H9 (cell line): ENCODE results near the gene TRMT6. TPM values are rescaled to one million over a fixed set of nuclear protein-coding genes. Genes with fewer than 3 reads are reported as not detected.

Experiments used
- DNase-seq: peaks from one replicate; pipeline ENCODE4 v3.0.0-alpha.2; 2017
- H2AFZ ChIP-seq: one replicate; pipeline ENCODE4 v1.6.1; 2013; ENCODE audit warnings: mild to moderate bottlenecking, low read length, control low read depth, moderate library complexity
- H2AK5ac ChIP-seq: 2 replicates; pipeline ENCODE4 v1.6.1; 2013; ENCODE audit warnings: low read length, control low read depth, mixed read lengths; ENCODE audit not compliant: insufficient read length
- H2BK120ac ChIP-seq: one replicate; pipeline ENCODE4 v1.6.1; 2013; ENCODE audit warnings: low read depth, mild to moderate bottlenecking, low read length, control low read depth, inconsistent platforms; ENCODE audit not compliant: poor library complexity, severe bottlenecking
- H2BK12ac ChIP-seq: 2 replicates; pipeline ENCODE4 v1.6.1; 2013; ENCODE audit warnings: low read length, control low read depth, mixed read lengths, low read depth; ENCODE audit not compliant: insufficient read length
- H2BK15ac ChIP-seq: 2 replicates; pipeline ENCODE4 v1.6.1; 2013; ENCODE audit warnings: low read depth, low read length, control low read depth
- H2BK20ac ChIP-seq: one replicate; pipeline ENCODE4 v1.6.1; 2013; ENCODE audit warnings: low read depth, mild to moderate bottlenecking, low read length, control low read depth, inconsistent platforms; ENCODE audit not compliant: poor library complexity, severe bottlenecking
- H2BK5ac ChIP-seq: 2 replicates; pipeline ENCODE4 v1.6.1; 2013; ENCODE audit warnings: low read length, control low read depth, mixed read lengths; ENCODE audit not compliant: insufficient read length
- H3K14ac ChIP-seq: 2 replicates; pipeline ENCODE4 v1.6.1; 2013; ENCODE audit warnings: low read length, control low read depth; ENCODE audit not compliant: insufficient read depth
- H3K18ac ChIP-seq: 2 replicates; pipeline ENCODE4 v1.6.1; 2013; ENCODE audit warnings: low read depth, mild to moderate bottlenecking, mixed read lengths, low read length, control low read depth; ENCODE audit not compliant: insufficient read length
- H3K23ac ChIP-seq: 2 replicates; pipeline ENCODE4 v1.6.1; 2013; ENCODE audit warnings: low read length, control low read depth, mixed read lengths, low read depth; ENCODE audit not compliant: insufficient read length
- H3K23me2 ChIP-seq: 2 replicates; pipeline ENCODE4 v1.6.1; 2013; ENCODE audit warnings: low read depth, mild to moderate bottlenecking, mixed read lengths, low read length, control low read depth; ENCODE audit not compliant: insufficient read length, poor library complexity, severe bottlenecking
- H3K27ac ChIP-seq: 2 replicates; pipeline ENCODE4 v1.5.1; 2013; ENCODE audit warnings: low read length, control low read depth, mixed read lengths, low read depth; ENCODE audit not compliant: insufficient read length
- H3K27me3 ChIP-seq: 2 replicates; pipeline ENCODE4 v1.6.1; 2013; ENCODE audit warnings: low read length, control low read depth, inconsistent platforms; ENCODE audit not compliant: insufficient read depth
- H3K4ac ChIP-seq: 2 replicates; pipeline ENCODE4 v1.6.1; 2013; ENCODE audit warnings: low read depth, mild to moderate bottlenecking, control low read depth, inconsistent platforms, low read length, moderate library complexity
- H3K4me1 ChIP-seq: 2 replicates; pipeline ENCODE4 v1.6.1; 2013; ENCODE audit warnings: low read length, control low read depth, inconsistent platforms; ENCODE audit not compliant: insufficient read depth
- H3K4me2 ChIP-seq: 2 replicates; pipeline ENCODE4 v1.6.1; 2013; ENCODE audit warnings: low read length, control low read depth, mixed read lengths; ENCODE audit not compliant: insufficient read length, insufficient read depth
- H3K56ac ChIP-seq: 2 replicates; pipeline ENCODE4 v1.6.1; 2013; ENCODE audit warnings: low read depth, mild to moderate bottlenecking, mixed read lengths, low read length, control low read depth; ENCODE audit not compliant: insufficient read length
- H3K79me1 ChIP-seq: 2 replicates; pipeline ENCODE4 v1.6.1; 2013; ENCODE audit warnings: low read depth, mild to moderate bottlenecking, moderate library complexity, low read length, control low read depth, inconsistent platforms; ENCODE audit not compliant: insufficient read depth, poor library complexity, severe bottlenecking
- H3K79me2 ChIP-seq: 2 replicates; pipeline ENCODE4 v1.6.1; 2013; ENCODE audit warnings: low read length, control low read depth, inconsistent platforms; ENCODE audit not compliant: insufficient read depth
- H3K9ac ChIP-seq: 2 replicates; pipeline ENCODE4 v1.6.1; 2013; ENCODE audit warnings: low read length, control low read depth, mixed read lengths; ENCODE audit not compliant: insufficient read length; ENCODE audit errors: extremely low read depth
- H3K9me3 ChIP-seq: one replicate; pipeline ENCODE4 v1.6.1; 2013; ENCODE audit warnings: low read depth, low read length, inconsistent platforms; ENCODE audit not compliant: control insufficient read depth
- H3T11ph ChIP-seq: one replicate; pipeline ENCODE4 v1.6.1; 2013; ENCODE audit warnings: mild to moderate bottlenecking, low read length, control low read depth, inconsistent platforms
- H4K20me1 ChIP-seq: one replicate; pipeline ENCODE4 v1.6.1; 2013; ENCODE audit not compliant: control insufficient read depth, insufficient read length, insufficient read depth
- H4K5ac ChIP-seq: 2 replicates; pipeline ENCODE4 v1.6.1; 2013; ENCODE audit warnings: low read depth, mild to moderate bottlenecking, mixed read lengths, low read length, control low read depth; ENCODE audit not compliant: insufficient read length
- H4K8ac ChIP-seq: replicated peaks from 2 replicates; pipeline ENCODE4 v1.6.1; 2013; ENCODE audit warnings: low read length, control low read depth, mixed read lengths, low read depth; ENCODE audit not compliant: insufficient read length
- H4K91ac ChIP-seq: 2 replicates; pipeline ENCODE4 v1.6.1; 2013; ENCODE audit warnings: low read depth, mild to moderate bottlenecking, moderate library complexity, mixed read lengths, low read length, control low read depth; ENCODE audit not compliant: insufficient read length
- H3K27ac Mint-ChIP-seq, 3 experiments: 2 replicates in 2 of 3; 3 replicates in 1 of 3; pipeline ENCODE4 v1.8.0; 2020 to 2021; ENCODE audit warnings: mixed read lengths in 3 of 3, mild to moderate bottlenecking in 1 of 3, moderate library complexity in 1 of 3
- H3K27me3 Mint-ChIP-seq: 2 replicates; pipeline ENCODE4 v1.8.0; 2021; ENCODE audit warnings: low read depth, mild to moderate bottlenecking, moderate library complexity, mixed read lengths
- H3K36me3 Mint-ChIP-seq, 3 experiments: 2 replicates in 2 of 3; 3 replicates in 1 of 3; pipeline ENCODE4 v1.8.0; 2020 to 2021; ENCODE audit warnings: low read depth in 3 of 3, mixed read lengths in 3 of 3; ENCODE audit not compliant: insufficient read depth in 1 of 3
- H3K4me1 Mint-ChIP-seq, 2 experiments: 2 replicates each; pipeline ENCODE4 v1.8.0; 2020; ENCODE audit warnings: mixed read lengths in 2 of 2
- H3K4me3 Mint-ChIP-seq, 2 experiments: 2 replicates in 1 of 2; 3 replicates in 1 of 2; pipeline ENCODE4 v1.8.0; 2020 to 2021; ENCODE audit warnings: mild to moderate bottlenecking in 2 of 2, mixed read lengths in 2 of 2, moderate library complexity in 1 of 2
- H3K9me3 Mint-ChIP-seq, 2 experiments: 2 replicates in 1 of 2; 3 replicates in 1 of 2; pipeline ENCODE4 v1.8.0; 2020; ENCODE audit warnings: mild to moderate bottlenecking in 2 of 2, mixed read lengths in 2 of 2, moderate library complexity in 1 of 2
- CTCF ChIP-seq: fragments of 200-600 bp; sonication (generic); conservative IDR thresholded peaks from 3 replicates; pipeline ENCODE4 v1.8.0; 2021; ENCODE audit warnings: antibody characterized with exemption, mild to moderate bottlenecking
- WGBS: extraction: QIAGEN DNeasy Blood & Tissue Kit; methylation state at CpG from one replicate; pipeline ENCODE4 v1.1.7; 2013; ENCODE audit warnings: missing lambda C conversion rate, low lambda C conversion rate, mixed read lengths; ENCODE audit not compliant: insufficient read length; ENCODE audit errors: extremely low coverage; 5-methylcytosine and 5-hydroxymethylcytosine counted together
- total RNA-seq: library from RNA; stranded (reverse); gene quantifications from 2 replicates; pipeline ENCODE4 v1.2.1, GENCODE V29; 2021

The TRMT6 gene
- total RNA-seq, 1 experiment from 2014 or later: 34.4 TPM

DNA sequence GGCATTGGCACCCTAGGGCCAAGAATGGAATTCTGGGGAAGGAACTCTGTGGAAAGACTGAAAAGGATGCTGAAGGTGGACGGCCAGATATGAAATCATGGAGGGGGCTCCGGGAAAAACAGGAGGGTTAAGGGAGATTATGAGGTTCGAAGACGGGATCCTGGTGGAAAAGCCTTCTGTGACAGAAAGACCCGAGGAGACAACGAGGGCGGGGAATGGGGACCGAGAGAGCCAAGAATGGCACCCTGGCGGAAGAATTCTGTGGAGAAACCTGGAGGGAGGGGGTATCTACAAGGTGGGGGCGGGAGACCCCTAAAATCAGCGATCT, 426 bp downstream of the TRMT6 start:
- no peak overlapping the region for H3K23ac ChIP-seq
- no peak overlapping the region for H3K56ac ChIP-seq
- H3K27me3 ChIP-seq: no peaks in the 10 kb centered on the region
- peak overlapping the region; percentile 74 for H3K9ac ChIP-seq
- no peak overlapping the region for H3T11ph ChIP-seq
- TF ChIP-seq CTCF: no peak
- Mint-ChIP-seq H3K4me3 (peak overlapping the region; percentile 99 to 100), H3K27ac (peak overlapping the region; percentile 98 to 100 (median 100); a peak in 6 of 7 replicates), H3K36me3 (peaks cover 8 to 66% (median 41%) of the 10 kb centered on the region in 3 experiments; a peak in 6 of 7 replicates), H3K4me1 (peaks cover 8 to 14% of the 10 kb centered on the region in 2 experiments), H3K9me3 (no peaks in the 10 kb centered on the region; a peak in 1 of 5 replicates), H3K27me3 (no peaks in the 10 kb centered on the region; the same call in 1 of the 2 replicates)
- H3K27ac ChIP-seq: no peak overlapping the region
- no peak overlapping the region for H4K8ac ChIP-seq
- peak overlapping the region; percentile 2 for H2AFZ ChIP-seq
- H3K4ac ChIP-seq: no peak overlapping the region
- no peak overlapping the region for H4K91ac ChIP-seq
- no peak overlapping the region for H2BK120ac ChIP-seq
- H2BK15ac ChIP-seq: no peak overlapping the region
- H3K14ac ChIP-seq: 0 out of 2 replicates have a peak overlapping the region, but pooled peaks have one; percentile 58
- peaks cover 7% of the 10 kb centered on the region for H3K23me2 ChIP-seq
- H3K79me2 ChIP-seq: peaks cover 3% of the 10 kb centered on the region; the same call in 1 of the 2 replicates
- H3K4me1 ChIP-seq: no peaks in the 10 kb centered on the region; the same call in 1 of the 2 replicates
- H2BK20ac ChIP-seq: no peak overlapping the region
- no peak overlapping the region for H2AK5ac ChIP-seq
- peak overlapping the region; percentile 89 for H3K4me2 ChIP-seq
- H3K18ac ChIP-seq: peak overlapping the region; percentile 10
- no peaks in the 10 kb centered on the region for H3K9me3 ChIP-seq
- H3K79me1 ChIP-seq: peaks cover 13% of the 10 kb centered on the region
- H4K20me1 ChIP-seq: no peaks in the 10 kb centered on the region
- DNase-seq: no peak
- no peak overlapping the region for H4K5ac ChIP-seq
- H2BK12ac ChIP-seq: no peak overlapping the region
- WGBS: no CpG with 5 or more reads among the region's 11 CpGs
- H2BK5ac ChIP-seq: no peak overlapping the region
